Right cardiac atrium (tissue), 5 donors: ENCODE data around the gene VARS2. TPM values are rescaled to one million over a fixed set of nuclear protein-coding genes. Genes with fewer than 3 reads are reported as not detected.
A peak's percentile ranks its signal among the peaks of the same experiment; 100 is the strongest.

Experiments
- ATAC-seq, 2 donors: fragments of 200-7000 bp; cut with Tn5 transposase; one replicate each; pipeline versions ENCODE4 v1.8.0 to v1.9.1; 2020; ENCODE audit warnings: moderate library complexity in 2 of 2, mild to moderate bottlenecking in 1 of 2
- DNase-seq, 3 donors: peaks; one replicate each; pipeline ENCODE4 v3.0.0-alpha.2; 2020
- H3K27ac ChIP-seq: one replicate; pipeline ENCODE4 v1.5.1; 2013; ENCODE audit warnings: mild to moderate bottlenecking, low read length, control low read depth, moderate library complexity
- H3K27me3 ChIP-seq: one replicate; pipeline ENCODE4 v1.6.1; 2013; ENCODE audit not compliant: control insufficient read depth, insufficient read depth
- H3K4me1 ChIP-seq: one replicate; pipeline ENCODE4 v1.6.1; 2013; ENCODE audit warnings: low read length; ENCODE audit not compliant: control insufficient read depth, insufficient read depth
- H3K4me3 ChIP-seq: one replicate; pipeline ENCODE4 v1.5.1; 2013; ENCODE audit warnings: low read length, control low read depth
- H3K9me3 ChIP-seq: one replicate; pipeline ENCODE4 v1.6.1; 2013; ENCODE audit warnings: low read length; ENCODE audit not compliant: control insufficient read depth
- WGBS: extraction: QIAGEN DNeasy Blood & Tissue Kit; methylation state at CpG from one replicate; pipeline ENCODE4 v1.1.7; 2013; 5-methylcytosine and 5-hydroxymethylcytosine counted together
- intact Hi-C, 4 donors: fragments of 100-400 bp; cut with DNase I; formaldehyde crosslinking; loops; one replicate each; pipeline versions ENCODE4 v1.11.0 to v1.14.0; 2022 to 2023
- polyA plus RNA-seq: library from polyadenylated mRNA; stranded (reverse); fragments of 200-250 nt; gene quantifications from one replicate; pipeline ENCODE4 v1.2.3, GENCODE V29; 2013
- total RNA-seq, 4 donors: library from RNA; stranded (reverse); fragmentation: NEBNext Ultra II Directional; extraction: Animal tissue kit (Norgen Biotek cat#: 25700); gene quantifications; one replicate each; pipeline ENCODE4 v1.2.1, GENCODE V29; 2021
- donor health status: healthy with polysubstance abuse.
- donor health status: DM: no; HTN: yes; CAD: no.
- donor health status: DM: no; HTN: no; CAD: no.
- donor health status: DM: no; HTN: yes; CAD: no; lungs with severe emphysema.
- donor health status: DM: yes; HTN: yes; CAD: no.

VARS2 gene
- total and polyA plus RNA-seq, 5 donors: 14.2 to 20.8 (median 15.1) TPM

DNA sequence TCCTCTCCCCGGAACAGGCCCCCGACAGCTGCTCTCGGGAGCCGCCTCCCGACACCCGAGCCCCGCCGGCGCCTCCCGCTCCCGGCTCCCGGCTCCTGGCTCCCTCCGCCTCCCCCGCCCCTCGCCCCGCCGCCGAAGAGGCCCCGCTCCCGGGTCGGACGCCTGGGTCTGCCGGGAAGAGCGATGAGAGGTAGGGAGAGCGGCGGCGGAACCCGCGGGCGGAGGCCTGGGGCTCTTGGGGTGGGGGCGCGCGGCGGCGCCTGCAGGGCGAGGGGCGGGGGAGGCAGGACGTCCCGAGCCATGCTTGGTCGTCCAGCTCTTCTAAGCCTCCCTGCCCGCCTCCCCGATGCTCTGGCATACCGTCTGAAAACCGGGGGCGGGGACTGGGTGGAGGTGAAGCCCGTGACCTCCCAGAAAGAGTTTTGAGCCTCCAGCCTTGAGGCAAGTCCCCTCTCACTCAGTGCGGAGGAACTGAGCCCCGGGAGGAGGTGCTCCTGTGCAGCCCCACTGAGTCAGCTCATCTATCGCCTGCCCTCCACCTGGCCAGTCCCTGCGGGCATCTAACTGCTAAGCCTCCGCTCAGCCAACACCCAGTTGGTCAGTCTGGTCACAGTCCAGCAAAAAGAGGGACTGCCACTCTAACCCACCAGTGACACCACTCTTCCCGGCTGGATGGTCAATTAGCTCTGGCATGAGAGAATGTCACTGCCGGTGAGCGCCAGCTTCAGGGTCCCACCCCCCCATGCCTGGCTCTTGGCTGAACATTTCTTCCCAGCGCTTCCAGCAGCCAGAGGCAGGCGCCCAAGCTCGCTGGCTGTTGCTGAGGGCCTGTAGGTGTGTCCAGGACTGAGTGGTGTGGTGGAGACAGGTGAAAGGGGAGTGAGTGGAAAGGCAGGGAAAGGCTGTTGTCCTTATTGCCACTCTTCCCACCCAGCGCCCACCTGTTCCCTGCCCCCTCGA, 29.2 kb upstream of the VARS2 start:
- H3K4me3 ChIP-seq: peak overlapping the region; percentile 92
- H3K4me1 ChIP-seq: peaks cover 23% of the 10 kb centered on the region
- H3K27me3 ChIP-seq: no peaks in the 10 kb centered on the region
- intact Hi-C loops: loop anchor here in 3 of 4 donors (5.0 to 10.0 kb wide), 2 partner anchors 140 to 142 kb away; partner anchors contain the start of genes FLOT1 (in 3 of the 3) and IER3 (in 3 of the 3)
- DNase-seq: peak; percentile 46 to 84 (median 81)
- 4% methylated on average over 59 of the region's 59 CpGs for WGBS
- peak overlapping the region; percentile 78 for H3K27ac ChIP-seq
- no peaks in the 10 kb centered on the region for H3K9me3 ChIP-seq
- ATAC-seq: peak; percentile 41 to 52

DNA sequence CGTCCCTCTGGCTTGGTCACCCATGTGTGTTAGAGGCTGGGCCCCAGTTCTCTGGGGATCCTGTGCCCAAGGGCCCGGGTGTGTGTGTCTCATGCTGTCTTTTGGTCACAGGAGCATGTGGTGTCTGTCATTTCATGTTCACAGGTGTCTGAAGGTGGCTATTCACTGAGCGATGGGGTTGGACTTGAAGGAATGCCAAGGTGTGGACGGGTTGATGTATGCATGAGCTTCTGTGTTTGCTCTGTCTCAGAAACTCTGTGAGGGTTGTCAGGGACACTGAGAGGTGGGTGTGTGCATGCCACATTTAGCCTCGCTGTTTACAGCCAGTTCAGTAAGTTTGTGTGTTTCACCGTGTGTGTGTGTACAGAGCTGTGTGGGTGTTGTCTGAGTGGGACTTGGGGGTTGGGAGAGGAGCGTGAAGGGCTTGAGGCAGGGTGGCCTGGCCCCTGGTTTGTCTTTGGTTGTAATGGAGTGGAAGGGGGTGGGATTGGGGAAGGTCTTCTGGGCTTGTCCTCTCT, 28.5 kb upstream of the VARS2 start:
- no peak for DNase-seq
- Histone ChIP-seq H3K27me3 (no peaks in the 10 kb centered on the region), H3K27ac (peak overlapping the region; percentile 78), H3K4me3 (peak overlapping the region; percentile 92), H3K9me3 (no peaks in the 10 kb centered on the region), H3K4me1 (peaks cover 25% of the 10 kb centered on the region)
- peak; percentile 0 to 3 for ATAC-seq
- intact Hi-C loops: loop anchor here in 2 of 4 donors (10.0 kb wide), 1 partner anchor 141 kb away; the partner anchor contains the start of genes FLOT1 (in 2 of the 2) and IER3 (in 2 of the 2)
- 25% methylated on average over 7 of the region's 7 CpGs for WGBS

DNA sequence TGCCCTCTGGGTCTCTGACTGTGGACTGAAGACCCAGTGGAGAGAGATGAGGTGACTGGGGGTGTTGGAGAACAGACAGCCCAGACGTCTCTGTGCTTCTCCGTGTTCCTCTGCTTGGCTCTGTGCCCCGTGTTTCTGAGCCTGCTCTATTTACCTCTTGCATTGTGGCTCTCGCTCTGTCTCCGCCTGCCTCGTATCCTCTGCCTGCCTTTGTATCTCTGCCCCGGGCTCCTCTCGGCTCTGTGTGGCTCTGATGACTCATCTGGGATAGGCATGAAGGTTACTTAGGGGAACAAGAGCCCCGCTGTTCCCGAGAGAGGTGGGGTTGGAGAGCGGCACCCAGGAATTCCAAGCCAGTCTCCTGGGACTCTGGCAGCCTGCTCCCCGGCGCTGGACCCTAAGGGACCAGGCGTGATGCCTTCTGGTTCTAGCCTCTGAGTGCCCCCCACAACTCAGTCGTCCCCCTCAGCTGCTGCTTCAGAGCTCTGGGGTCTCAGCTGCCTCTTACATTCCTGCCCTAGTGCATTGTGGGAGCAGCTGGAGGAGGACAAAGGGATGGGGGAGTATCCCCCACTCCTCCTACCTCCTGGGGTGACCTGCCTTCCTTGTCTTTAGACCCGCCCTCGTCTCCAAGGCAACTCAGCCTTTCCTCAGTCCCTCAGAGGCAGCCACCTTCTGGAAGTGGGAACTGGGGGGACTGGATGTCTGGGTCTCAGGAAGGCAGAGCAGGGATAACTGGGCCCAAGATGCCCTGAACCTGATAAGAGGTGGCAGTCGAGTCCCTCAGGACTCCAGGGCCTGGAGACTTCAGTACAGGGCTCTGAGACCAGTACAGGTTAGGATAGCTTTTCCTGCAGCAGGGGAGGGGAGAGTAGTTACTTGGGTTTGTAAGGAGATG, 27.8 kb upstream of the VARS2 start:
- intact Hi-C loops: loop anchor here in 2 of 4 donors (10.0 kb wide), 1 partner anchor 141 kb away; the partner anchor contains the start of genes FLOT1 (in 2 of the 2) and IER3 (in 2 of the 2)
- no peaks in the 10 kb centered on the region for H3K27me3 ChIP-seq
- 22% methylated on average over 18 of the region's 18 CpGs for WGBS
- peak overlapping the region; percentile 92 for H3K4me3 ChIP-seq
- peaks cover 25% of the 10 kb centered on the region for H3K4me1 ChIP-seq
- peak; percentile 58 to 86 (median 80) for DNase-seq
- H3K27ac ChIP-seq: peak overlapping the region; percentile 78
- no peaks in the 10 kb centered on the region for H3K9me3 ChIP-seq
- peak; percentile 40 to 63 for ATAC-seq

DNA sequence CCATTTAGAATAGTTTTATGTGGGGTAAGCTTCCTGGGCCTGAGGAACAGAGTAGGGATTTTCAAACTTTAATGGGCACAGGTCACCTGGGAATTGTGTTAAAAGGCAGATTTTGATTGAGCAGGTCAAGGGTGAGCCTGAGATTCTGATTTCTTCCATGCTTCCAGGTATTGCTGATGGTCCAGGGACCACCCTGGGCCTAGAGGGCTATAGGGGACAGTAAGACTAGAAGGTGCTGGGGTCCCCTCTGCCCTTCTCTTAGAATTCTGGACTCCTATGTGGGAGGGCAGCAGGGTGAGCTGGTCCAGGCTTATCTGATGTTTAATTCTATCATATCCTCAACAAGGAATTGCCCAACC, 27.2 kb upstream of the VARS2 start:
- no peak for ATAC-seq
- intact Hi-C loops: loop anchor here in 2 of 4 donors (10.0 kb wide), 1 partner anchor 142 kb away; the partner anchor contains the start of genes FLOT1 (in 2 of the 2) and IER3 (in 2 of the 2)
- no peak for DNase-seq
- no peak overlapping the region for H3K4me3 ChIP-seq
- no peak overlapping the region for H3K27ac ChIP-seq
- H3K4me1 ChIP-seq: peaks cover 25% of the 10 kb centered on the region
- H3K27me3 ChIP-seq: no peaks in the 10 kb centered on the region
- no peaks in the 10 kb centered on the region for H3K9me3 ChIP-seq

DNA sequence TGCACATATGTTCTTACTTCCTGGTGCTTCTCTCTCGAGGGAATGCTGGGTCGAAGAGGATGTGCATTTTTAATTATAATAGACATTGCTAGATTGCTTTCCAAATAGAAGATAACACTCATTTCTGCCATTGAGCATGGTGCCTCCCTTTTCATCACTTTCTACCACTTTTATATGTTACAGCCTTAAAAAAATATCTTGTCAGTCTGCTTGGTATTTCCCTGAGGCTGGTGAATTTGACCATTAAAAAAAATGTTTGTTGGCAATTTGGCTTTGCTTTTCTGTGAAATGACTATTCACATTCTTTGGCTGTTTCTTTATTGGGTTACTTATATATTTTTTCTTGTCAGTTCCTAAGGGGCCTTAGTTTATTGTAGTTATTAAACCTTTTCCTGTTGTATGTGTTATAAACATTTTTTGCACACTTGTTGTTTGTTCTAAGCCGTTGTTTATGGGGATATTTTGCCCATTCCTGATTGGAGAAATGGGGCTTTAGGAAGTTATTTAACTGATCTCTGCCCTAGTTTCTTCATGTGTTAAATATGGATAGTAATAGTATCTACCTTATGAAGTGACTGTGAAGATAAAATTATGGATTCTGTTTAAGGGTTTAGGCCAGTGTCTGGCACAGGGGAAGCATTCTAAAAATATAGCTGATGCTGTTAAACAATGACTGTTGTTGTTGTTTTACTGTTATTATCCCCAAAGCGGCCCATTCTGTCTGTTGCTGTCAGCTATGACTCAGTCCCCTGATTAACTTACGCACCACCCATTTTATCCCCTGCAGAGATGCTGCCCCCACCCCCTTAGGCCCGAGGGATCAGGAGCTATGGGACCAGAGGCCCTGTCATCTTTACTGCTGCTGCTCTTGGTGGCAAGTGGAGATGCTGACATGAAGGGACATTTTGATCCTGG, 25.9 kb upstream of the VARS2 start:
- no peak for ATAC-seq
- DNase-seq: no peak
- Histone ChIP-seq H3K4me3 (no peak overlapping the region), H3K9me3 (no peaks in the 10 kb centered on the region), H3K27ac (peak overlapping the region; percentile 12), H3K27me3 (no peaks in the 10 kb centered on the region), H3K4me1 (peaks cover 16% of the 10 kb centered on the region)
- 51% methylated on average over 6 of the region's 6 CpGs for WGBS
- intact Hi-C loops: loop anchor here in 2 of 4 donors (10.0 kb wide), 1 partner anchor 143 kb away; the partner anchor contains the start of genes FLOT1 (in 2 of the 2) and IER3 (in 2 of the 2)

DNA sequence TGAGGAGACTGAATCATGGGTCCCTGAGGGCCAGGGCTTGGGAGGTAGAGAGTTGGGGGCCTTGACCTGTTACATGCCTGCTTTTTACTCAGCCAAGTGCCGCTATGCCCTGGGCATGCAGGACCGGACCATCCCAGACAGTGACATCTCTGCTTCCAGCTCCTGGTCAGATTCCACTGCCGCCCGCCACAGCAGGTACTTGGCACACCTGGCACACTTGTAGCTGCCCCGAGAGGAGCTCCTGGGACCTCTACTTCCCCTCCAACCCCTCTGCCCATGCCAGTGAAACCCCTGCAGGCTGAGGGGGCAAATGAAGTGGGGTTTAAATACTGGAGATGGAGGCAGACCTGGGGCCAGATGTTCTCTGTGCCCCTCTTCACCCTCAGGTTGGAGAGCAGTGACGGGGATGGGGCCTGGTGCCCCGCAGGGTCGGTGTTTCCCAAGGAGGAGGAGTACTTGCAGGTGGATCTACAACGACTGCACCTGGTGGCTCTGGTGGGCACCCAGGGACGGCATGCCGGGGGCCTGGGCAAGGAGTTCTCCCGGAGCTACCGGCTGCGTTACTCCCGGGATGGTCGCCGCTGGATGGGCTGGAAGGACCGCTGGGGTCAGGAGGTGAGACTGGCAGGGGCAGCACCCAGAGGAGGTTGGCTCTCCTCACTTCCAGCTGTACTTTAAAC, 25.1 kb upstream of the VARS2 start:
- Histone ChIP-seq H3K27me3 (no peaks in the 10 kb centered on the region), H3K4me3 (no peak overlapping the region), H3K9me3 (no peaks in the 10 kb centered on the region), H3K4me1 (peaks cover 15% of the 10 kb centered on the region), H3K27ac (no peak overlapping the region)
- intact Hi-C loops: loop anchor here in 2 of 4 donors (10.0 kb wide), 1 partner anchor 144 kb away; the partner anchor contains the start of genes FLOT1 (in 2 of the 2) and IER3 (in 2 of the 2)
- DNase-seq (no peak), ATAC-seq (no peak)
- 91% methylated on average over 18 of the region's 18 CpGs for WGBS

DNA sequence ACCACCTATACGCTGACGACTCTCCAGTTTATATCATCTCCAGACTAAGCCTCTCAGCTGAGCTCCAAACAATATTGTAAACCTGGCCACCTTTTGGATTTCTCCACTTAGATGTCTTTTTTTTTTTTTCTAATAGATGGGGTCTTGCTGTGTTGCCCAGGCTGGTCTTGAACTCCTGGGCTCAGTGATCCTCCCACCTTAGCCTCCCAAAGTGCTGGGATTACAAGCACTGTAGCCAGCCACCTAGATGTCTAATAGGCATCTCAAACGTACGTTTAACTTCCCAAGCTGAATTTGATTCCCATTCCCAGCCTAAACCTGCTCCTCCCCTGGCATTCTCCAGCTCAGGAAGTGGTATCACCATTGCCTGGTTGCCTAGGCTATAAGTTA, 24.5 kb upstream of the VARS2 start:
- ATAC-seq: no peak
- 77% methylated on average over 4 of the region's 4 CpGs for WGBS
- intact Hi-C loops: loop anchor here in 2 of 4 donors (10.0 kb wide), 1 partner anchor 145 kb away; the partner anchor contains the start of genes FLOT1 (in 2 of the 2) and IER3 (in 2 of the 2)
- Histone ChIP-seq H3K27me3 (no peaks in the 10 kb centered on the region), H3K4me1 (peaks cover 15% of the 10 kb centered on the region), H3K4me3 (no peak overlapping the region), H3K27ac (no peak overlapping the region), H3K9me3 (no peaks in the 10 kb centered on the region)
- no peak for DNase-seq

DNA sequence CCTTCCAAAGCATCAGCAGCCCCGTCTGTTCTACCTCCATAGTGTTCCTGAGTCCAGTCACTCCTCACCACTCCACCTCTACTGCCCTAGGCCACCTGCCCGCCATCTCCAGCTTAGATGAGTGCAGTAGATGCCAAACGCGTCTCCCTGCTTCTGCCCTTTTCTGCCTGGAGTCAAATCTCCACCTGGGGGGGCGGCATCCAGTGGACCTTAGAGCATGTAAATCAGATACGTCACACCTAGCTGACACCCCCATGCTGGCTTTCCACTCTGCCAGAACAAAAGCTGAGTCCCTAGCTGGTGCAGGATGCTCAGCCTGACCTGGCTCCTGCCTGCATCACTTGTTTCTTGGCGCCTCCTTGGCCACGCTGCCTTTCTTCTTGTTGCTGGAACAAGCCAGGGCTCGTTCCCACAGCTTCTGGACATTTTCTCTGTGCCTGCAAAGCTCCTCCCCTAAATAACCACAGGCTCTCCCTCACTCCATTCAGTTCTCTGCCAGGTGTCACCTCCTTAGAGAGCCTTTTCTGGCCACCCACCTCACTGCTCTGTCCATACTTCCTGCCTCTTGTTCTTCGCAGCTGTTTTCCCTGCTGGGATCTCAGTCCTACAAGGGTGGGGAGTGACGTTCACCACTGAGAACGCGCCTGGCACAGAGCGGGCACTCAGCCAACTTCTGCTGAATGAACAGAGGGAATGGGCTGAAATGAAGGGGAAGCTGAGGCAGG, 24.0 kb upstream of the VARS2 start:
- Histone ChIP-seq H3K9me3 (no peaks in the 10 kb centered on the region), H3K4me3 (no peak overlapping the region), H3K4me1 (peaks cover 15% of the 10 kb centered on the region), H3K27ac (no peak overlapping the region), H3K27me3 (no peaks in the 10 kb centered on the region)
- ATAC-seq (no peak), DNase-seq (peak in 1 of 3 donors; percentile 65)
- 80% methylated on average over 14 of the region's 14 CpGs for WGBS
- intact Hi-C loops: loop anchor here in 2 of 4 donors (10.0 kb wide), 1 partner anchor 145 kb away; the partner anchor contains the start of genes FLOT1 (in 2 of the 2) and IER3 (in 2 of the 2)
